Transverse colon (tissue), 4 donors: ENCODE measurements around the gene ST8SIA6. TPM values are rescaled to one million over a fixed set of nuclear protein-coding genes. Genes with fewer than 3 reads are reported as not detected.

ENCODE experiments used
- DNase-seq: peaks from one replicate; pipeline ENCODE4 v3.0.0-alpha.2; 2019
- H3K27ac ChIP-seq, 4 donors: fragments of 200-600 bp; sonication (generic); 2 replicates each; pipeline ENCODE4 v1.5.1; 2016 to 2018; ENCODE audit warnings: inconsistent platforms in 4 of 4
- H3K27me3 ChIP-seq: fragments of 200-600 bp; sonication (generic); 2 replicates; pipeline ENCODE4 v1.5.1; 2017; ENCODE audit warnings: inconsistent platforms
- H3K36me3 ChIP-seq, 4 donors: fragments of 200-600 bp; sonication (generic); 2 replicates each; pipeline ENCODE4 v1.5.1; 2017 to 2019; ENCODE audit warnings: inconsistent platforms in 4 of 4
- H3K4me1 ChIP-seq, 4 donors: fragments of 200-600 bp; sonication (generic); 2 replicates each; pipeline ENCODE4 v1.5.1; 2017 to 2020; ENCODE audit warnings: inconsistent platforms in 4 of 4
- H3K4me3 ChIP-seq, 4 donors: fragments of 200-600 bp; sonication (generic); 1 replicate in 1 of 4; 2 replicates in 3 of 4; pipeline versions ENCODE4 v1.5.1 to v1.6.1; 2017 to 2019; ENCODE audit warnings: inconsistent platforms in 4 of 4
- H3K9me3 ChIP-seq, 2 donors: fragments of 200-600 bp; sonication (generic); 2 replicates each; pipeline ENCODE4 v1.5.1; 2017 to 2019; ENCODE audit warnings: inconsistent platforms in 2 of 2
- CTCF ChIP-seq, 5 experiments: fragments of 200-600 bp in 3 of 5; fragments of 450-650 bp in 2 of 5; sonication (generic) in 3 of 5; IDR thresholded peaks; 1 replicate in 2 of 5; 2 replicates in 3 of 5; pipeline ENCODE4 v1.5.1; 2016 to 2017; ENCODE audit warnings: antibody characterized with exemption in 5 of 5, inconsistent platforms in 3 of 5, mild to moderate bottlenecking in 2 of 5, moderate library complexity in 1 of 5
- EP300 ChIP-seq: sonication (generic); formaldehyde crosslinking; IDR thresholded peaks from one replicate; pipeline ENCODE4 v1.6.1; 2017; ENCODE audit warnings: antibody characterized with exemption, low read depth
- POLR2A ChIP-seq: fragments of 450-650 bp; IDR thresholded peaks from one replicate; pipeline ENCODE4 v1.6.1; 2016; ENCODE audit warnings: antibody characterized with exemption, mild to moderate bottlenecking, moderate library complexity
- POLR2AphosphoS5 ChIP-seq, 3 donors: sonication (generic); formaldehyde crosslinking; IDR thresholded peaks; one replicate each; pipeline ENCODE4 v1.6.1; 2016; ENCODE audit warnings: antibody characterized with exemption in 3 of 3
- WGBS, 2 donors: methylation state at CpG; one replicate each; pipeline ENCODE4 v1.1.5; 2018; ENCODE audit warnings: low coverage in 1 of 2; 5-methylcytosine and 5-hydroxymethylcytosine counted together
- in situ Hi-C, 4 donors: fragments of 200-750 bp; cut with MboI; loops; one replicate each; pipeline versions ENCODE4 v1.15.0 to v1.15.1; 2017; ENCODE audit warnings: low sequenced_read_pairs in 3 of 4, low pct_ligation_motif_present in 1 of 4, low pct_unique_long_range_greater_than_20kb in 1 of 4
- intact Hi-C: fragments of 100-400 bp; cut with DNase I; formaldehyde crosslinking; loops from one replicate; pipeline ENCODE4 v1.15.1; 2023; ENCODE audit warnings: low total_unique reads
- total RNA-seq, 4 donors: library from RNA; depleted of rRNA; stranded (reverse); fragments of >200 nt; gene quantifications; one replicate each; pipeline ENCODE4 v1.1.0, GENCODE V29; 2016

ST8SIA6 gene
- total RNA-seq, 4 donors from 2014 or later: 0.64 to 1.2 TPM; not detected in 2

GRCh38 chr10:17289763-17290162 is 164.6 kb downstream of the ST8SIA6 start:
- Histone ChIP-seq H3K4me3 (no peak overlapping the region), H3K36me3 (no peaks in the 10 kb centered on the region), H3K27me3 (peaks cover 20% of the 10 kb centered on the region), H3K4me1 (no peaks in the 10 kb centered on the region), H3K9me3 (no peaks in the 10 kb centered on the region), H3K27ac (no peak overlapping the region)
- in situ Hi-C loops: loop anchor here in 1 of 4 donors (10.0 kb wide), 1 partner anchor 135 kb away; no protein-coding TSS in a partner anchor
- intact Hi-C loops: no loop called here
- DNase-seq: no peak
- 80 to 89% methylated on average over 5 to 12 of the region's 12 CpGs for WGBS, 2 donors
- TF ChIP-seq POLR2A (no peak), EP300 (no peak), POLR2AphosphoS5 (IDR thresholded peaks at IDR 0.05) (no peak), CTCF (IDR thresholded peaks at IDR 0.05) (no peak)

GRCh38 chr10:17286562-17287550 is 167.5 kb downstream of the ST8SIA6 start:
- H3K4me3 ChIP-seq: no peak overlapping the region
- H3K4me1 ChIP-seq: no peaks in the 10 kb centered on the region
- intact Hi-C loops: no loop called here
- H3K9me3 ChIP-seq: peaks cover 0 to 7% of the 10 kb centered on the region in 2 donors
- TF ChIP-seq POLR2A (no peak), EP300 (no peak), POLR2AphosphoS5 (IDR thresholded peaks at IDR 0.05) (no peak), CTCF (IDR thresholded peaks at IDR 0.05) (no peak)
- peaks cover 20% of the 10 kb centered on the region for H3K27me3 ChIP-seq
- H3K36me3 ChIP-seq: no peaks in the 10 kb centered on the region
- H3K27ac ChIP-seq: no peak overlapping the region
- 57 to 76% methylated on average over 9 to 10 of the region's 10 CpGs for WGBS, 2 donors
- in situ Hi-C loops: loop anchor here in 1 of 4 donors (10.0 kb wide), 1 partner anchor 138 kb away; no protein-coding TSS in a partner anchor
- no peak for DNase-seq

- H3K4me3 ChIP-seq: no peak overlapping the region
- peaks cover 0 to 7% of the 10 kb centered on the region in 2 donors for H3K9me3 ChIP-seq
- intact Hi-C loops: no loop called here
- WGBS, 2 donors: 78% methylated on average over 3 of the region's 3 CpGs; no CpG with 5 or more reads in 1 of the 2 donors
- H3K27ac ChIP-seq: no peak overlapping the region
- TF ChIP-seq CTCF (IDR thresholded peaks at IDR 0.05) (no peak), POLR2AphosphoS5 (IDR thresholded peaks at IDR 0.05) (no peak), POLR2A (no peak), EP300 (no peak)
- no peak for DNase-seq
- H3K36me3 ChIP-seq: no peaks in the 10 kb centered on the region
- no peaks in the 10 kb centered on the region for H3K4me1 ChIP-seq
- H3K27me3 ChIP-seq: no peaks in the 10 kb centered on the region
- in situ Hi-C loops: loop anchor here in 1 of 4 donors (10.0 kb wide), 1 partner anchor 142 kb away; no protein-coding TSS in a partner anchor
Observed at GRCh38 chr10:17282311-17282710, 172.1 kb downstream of the ST8SIA6 start.

GRCh38 chr10:17278607-17279240 is 175.7 kb downstream of the ST8SIA6 start:
- Histone ChIP-seq H3K27me3 (no peaks in the 10 kb centered on the region), H3K9me3 (peaks cover 0 to 7% of the 10 kb centered on the region in 2 donors), H3K4me3 (no peak overlapping the region), H3K27ac (no peak overlapping the region), H3K4me1 (no peaks in the 10 kb centered on the region), H3K36me3 (no peaks in the 10 kb centered on the region)
- in situ Hi-C loops (no loop called here), intact Hi-C loops (no loop called here)
- 14 to 54% methylated on average over 1 to 4 of the region's 4 CpGs for WGBS, 2 donors
- DNase-seq: no peak
- TF ChIP-seq POLR2AphosphoS5 (IDR thresholded peaks at IDR 0.05): no peak
- TF ChIP-seq EP300: no peak
- TF ChIP-seq CTCF (IDR thresholded peaks at IDR 0.05): no peak
- no peak for TF ChIP-seq POLR2A
